ENCODE measurements around the gene HIRA. TPM values are rescaled to one million over a fixed set of nuclear protein-coding genes. Genes with fewer than 3 reads are reported as not detected.

HIRA gene
- total and polyA plus RNA-seq, 2 of the 8 experiments (the other 6 are each of a cell fraction or from before 2014, with no cell fraction given): 34.9 to 67.2 TPM

GRCh38 chr22:19360862-19361261 lies 70.7 kb downstream of the HIRA start (continued):
- no peak for TF ChIP-seq CHD7 (IDR thresholded peaks at IDR 0.05; ENCODE audit: insufficient replicate concordance, low read length)
- TF ChIP-seq RXRA (IDR thresholded peaks at IDR 0.05; ENCODE audit: insufficient read depth, low read depth, low read length): no peak
- no peak for TF ChIP-seq EP300 (IDR thresholded peaks at IDR 0.05; ENCODE audit: borderline replicate concordance in 1 of 2, low read depth in 2 of 2, low read length in 2 of 2)
- TF ChIP-seq TBP (IDR thresholded peaks at IDR 0.05; ENCODE audit: low read depth, low read length): no peak
- TF ChIP-seq USF2 (IDR thresholded peaks at IDR 0.05; ENCODE audit: low read length): no peak
- TF ChIP-seq MAX (IDR thresholded peaks at IDR 0.05): no peak
- no peak for TF ChIP-seq CTBP2 (IDR thresholded peaks at IDR 0.05; ENCODE audit: borderline replicate concordance, insufficient read depth, insufficient read length, low read length)
- no peak for TF ChIP-seq SP1 (IDR thresholded peaks at IDR 0.05; ENCODE audit: low read depth, low read length)
- no peak for TF ChIP-seq FOSL1 (IDR thresholded peaks at IDR 0.05; ENCODE audit: insufficient read depth, low read depth, low read length)
- no peak for TF ChIP-seq CEBPB (IDR thresholded peaks at IDR 0.05; ENCODE audit: low read depth, low read length)
